ENCODE data around the gene SCUBE3.

SCUBE3 gene

DNA sequence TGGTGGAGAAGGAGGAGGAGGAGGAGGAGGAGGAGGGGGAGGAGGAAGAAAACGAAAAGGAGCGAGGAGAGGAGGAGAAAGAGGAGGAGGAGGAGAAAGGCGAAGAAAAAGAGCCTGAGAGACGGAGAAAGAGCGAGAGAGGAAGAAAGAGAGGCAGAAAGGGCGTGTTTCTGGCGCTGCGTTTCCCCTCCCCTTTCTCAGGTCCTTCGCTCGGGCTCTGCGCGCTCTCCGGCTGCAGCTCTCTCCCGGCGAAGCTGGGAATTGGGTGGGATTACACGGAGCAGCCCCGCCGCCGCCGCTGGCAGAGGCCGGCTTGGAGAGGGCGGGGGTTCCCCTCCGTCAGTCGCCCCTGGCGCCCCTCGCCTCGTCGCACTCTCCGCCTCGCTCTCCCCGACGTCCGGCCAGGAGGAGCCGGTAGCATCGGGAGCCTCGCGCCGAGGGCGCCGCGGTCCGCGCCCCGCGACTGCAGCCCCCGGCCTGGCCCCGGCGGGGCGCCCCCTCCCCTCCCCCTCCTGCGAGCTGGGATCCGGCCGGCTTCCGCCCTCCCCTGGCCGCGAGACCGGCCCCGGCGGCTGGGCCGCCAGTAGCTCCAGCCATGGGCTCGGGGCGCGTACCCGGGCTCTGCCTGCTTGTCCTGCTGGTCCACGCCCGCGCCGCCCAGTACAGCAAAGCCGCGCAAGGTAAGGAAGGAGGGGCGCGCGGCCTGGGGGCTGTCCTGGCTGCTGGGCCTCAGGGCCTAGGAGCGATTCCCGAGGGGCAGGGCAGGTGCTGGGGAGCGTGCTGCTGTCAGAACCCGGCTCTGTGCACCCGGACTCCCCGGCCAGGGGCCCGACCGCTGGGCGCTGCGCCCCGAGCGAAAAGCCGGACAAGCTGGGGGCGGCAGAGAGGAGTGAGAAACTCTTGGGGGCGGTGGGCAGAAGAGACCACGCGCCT lies at the start of gene SCUBE3:
SCUBE3 (plus strand) TSS at position 133 of the 933 bp plus-strand sequence; CDS start at position 596, 463 bp downstream.
- DNase-seq (ENCODE audit: low read depth): no peak
- H3K4me3 ChIP-seq (ENCODE audit: low read depth, low read length): peak within 1 kb of the TSS; percentile 47
- TF ChIP-seq CTCF (IDR thresholded peaks at IDR 0.05; ENCODE audit: control insufficient read depth, extremely low read depth, insufficient read depth): no peak

DNA sequence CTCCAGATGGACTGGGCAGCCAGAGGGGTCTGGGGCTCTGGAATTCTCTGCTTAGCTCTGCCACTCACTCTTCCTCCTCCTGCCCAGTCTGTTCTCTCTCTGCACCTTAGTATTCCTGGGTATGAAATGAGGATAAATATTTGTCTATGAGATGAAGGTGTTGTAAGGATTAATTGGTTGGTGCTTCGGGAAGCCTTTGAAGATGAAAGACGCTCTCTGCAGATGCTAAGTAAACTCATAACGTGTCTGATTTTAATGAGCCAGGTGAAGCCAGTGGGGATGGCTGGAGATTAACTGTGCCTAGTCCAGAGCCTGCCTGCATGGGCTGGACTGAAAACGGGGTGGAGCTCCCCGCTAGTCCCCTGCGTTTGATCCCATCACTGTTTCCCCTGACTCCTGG lies 49.5 kb upstream of the SCUBE3 start:
- no peak overlapping the region for H3K4me3 ChIP-seq (ENCODE audit: low read depth, low read length)
- no peak for DNase-seq (ENCODE audit: low read depth)
- TF ChIP-seq CTCF (IDR thresholded peaks at IDR 0.05; ENCODE audit: control insufficient read depth, extremely low read depth, insufficient read depth): no peak

DNA sequence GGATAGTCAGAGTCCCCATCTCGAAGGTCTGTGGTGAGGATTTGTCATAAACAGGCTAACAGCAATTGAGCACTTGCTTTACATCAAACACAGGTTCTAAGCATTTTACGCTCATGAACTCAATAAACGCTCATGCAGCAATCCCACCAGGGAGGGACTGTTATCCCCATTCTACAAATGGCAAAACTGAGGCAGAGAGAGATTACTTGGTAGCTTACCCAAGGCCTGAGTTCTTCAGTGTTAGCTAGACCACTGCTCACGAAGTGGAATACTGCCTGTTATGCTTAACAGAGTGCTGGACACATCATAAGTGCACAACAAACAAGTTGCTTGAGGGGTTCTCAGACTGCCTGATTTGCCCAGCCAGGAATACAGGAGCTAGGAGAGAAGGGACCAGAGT lies 48.9 kb upstream of the SCUBE3 start:
- no peak overlapping the region for H3K4me3 ChIP-seq (ENCODE audit: low read depth, low read length)
- DNase-seq (ENCODE audit: low read depth): no peak
- TF ChIP-seq CTCF (IDR thresholded peaks at IDR 0.05; ENCODE audit: control insufficient read depth, extremely low read depth, insufficient read depth): no peak

DNA sequence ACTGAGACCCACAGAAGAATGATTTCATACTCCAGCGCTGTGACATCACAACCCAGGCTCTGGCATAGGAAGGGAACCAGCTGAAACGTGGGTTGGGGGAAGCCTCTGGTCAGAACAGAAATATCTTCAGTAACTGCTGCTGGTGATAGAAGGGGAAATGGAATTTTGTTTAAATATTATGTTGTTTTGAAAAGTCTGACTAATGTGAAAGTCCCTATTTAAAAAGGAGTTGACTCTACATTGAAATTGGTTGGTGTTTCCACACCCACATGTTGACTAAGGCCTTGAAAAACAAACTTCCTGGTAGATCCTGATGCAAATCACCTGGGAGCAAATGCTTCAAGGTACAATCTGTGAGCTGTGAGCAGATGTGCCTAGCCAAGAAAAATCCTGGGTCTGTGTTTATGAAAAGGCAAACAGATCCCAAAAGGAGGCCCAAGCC lies 48.1 kb upstream of the SCUBE3 start:
- peak; percentile 86 for DNase-seq (ENCODE audit: low read depth)
- H3K4me3 ChIP-seq (ENCODE audit: low read depth, low read length): no peak overlapping the region
- TF ChIP-seq CTCF (IDR thresholded peaks at IDR 0.05; ENCODE audit: control insufficient read depth, extremely low read depth, insufficient read depth): no peak

DNA sequence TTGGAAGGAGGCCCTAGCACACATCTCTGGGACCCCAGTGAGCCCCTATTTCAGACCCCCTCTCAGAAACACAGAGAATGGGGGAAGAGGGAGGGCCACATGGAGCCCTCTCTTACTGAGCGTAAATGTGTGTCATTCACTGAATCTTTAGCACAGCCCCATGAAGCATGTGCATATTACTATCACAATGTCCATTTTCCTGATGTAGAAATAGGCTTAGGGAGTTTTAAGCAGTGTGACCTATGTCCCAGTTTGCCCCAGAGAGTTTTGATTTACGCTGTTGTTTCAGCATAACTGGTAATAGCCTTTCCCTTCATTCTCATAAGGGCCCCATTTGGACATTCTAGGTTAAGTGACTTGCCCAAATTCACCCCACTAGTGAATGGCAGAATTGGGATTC lies 47.6 kb upstream of the SCUBE3 start:
- DNase-seq (ENCODE audit: low read depth): no peak
- no peak overlapping the region for H3K4me3 ChIP-seq (ENCODE audit: low read depth, low read length)
- TF ChIP-seq CTCF (IDR thresholded peaks at IDR 0.05; ENCODE audit: control insufficient read depth, extremely low read depth, insufficient read depth): no peak

GRCh38 chr6:35166520-35166919 lies 47.2 kb upstream of the SCUBE3 start:
- H3K4me3 ChIP-seq (ENCODE audit: low read depth, low read length): no peak overlapping the region
- DNase-seq (ENCODE audit: low read depth): no peak
- no peak for TF ChIP-seq CTCF (IDR thresholded peaks at IDR 0.05; ENCODE audit: control insufficient read depth, extremely low read depth, insufficient read depth)

Data from LNCaP clone FGC (cell line).